Lower leg skin (tissue), 4 donors: ENCODE results near the gene GJB6. TPM values are rescaled to one million over a fixed set of nuclear protein-coding genes. Genes with fewer than 3 reads are reported as not detected.

ENCODE experiments used
- DNase-seq, 2 donors: peaks; one replicate each; pipeline ENCODE4 v3.0.0-alpha.2; 2019; ENCODE audit warnings: low spot score in 2 of 2
- H3K4me3 ChIP-seq: fragments of 200-600 bp; sonication (generic); 2 replicates; pipeline ENCODE4 v1.5.1; 2017; ENCODE audit warnings: mild to moderate bottlenecking, low read depth; ENCODE audit not compliant: poor library complexity, severe bottlenecking
- POLR2A ChIP-seq, 2 donors: fragments of 450-650 bp; IDR thresholded peaks; one replicate each; pipeline ENCODE4 v1.6.1; 2016 to 2017; ENCODE audit warnings: antibody characterized with exemption in 2 of 2, mild to moderate bottlenecking in 1 of 2, moderate library complexity in 1 of 2
- WGBS, 2 donors: methylation state at CpG; one replicate each; pipeline ENCODE4 v1.1.5; 2018; 5-methylcytosine and 5-hydroxymethylcytosine counted together
- intact Hi-C: fragments of 100-400 bp; cut with DNase I; formaldehyde crosslinking; loops from one replicate; pipeline ENCODE4 v1.15.0; 2023; ENCODE audit warnings: low total_unique reads
- total RNA-seq, 4 donors: library from RNA; depleted of rRNA; stranded (reverse); fragments of >200 nt; gene quantifications; one replicate each; pipeline ENCODE4 v1.1.0, GENCODE V29; 2016
- TF ChIP-seq, protein P1 (sequence below), 3 donors: fragments of 450-650 bp; IDR thresholded peaks; one replicate each; pipeline ENCODE4 v1.5.1; 2016; ENCODE audit warnings: antibody characterized with exemption in 3 of 3, mild to moderate bottlenecking in 3 of 3, moderate library complexity in 2 of 3

GJB6 gene
- total RNA-seq, 4 donors from 2014 or later = 49.7 to 150 (median 58.3) TPM

DNA sequence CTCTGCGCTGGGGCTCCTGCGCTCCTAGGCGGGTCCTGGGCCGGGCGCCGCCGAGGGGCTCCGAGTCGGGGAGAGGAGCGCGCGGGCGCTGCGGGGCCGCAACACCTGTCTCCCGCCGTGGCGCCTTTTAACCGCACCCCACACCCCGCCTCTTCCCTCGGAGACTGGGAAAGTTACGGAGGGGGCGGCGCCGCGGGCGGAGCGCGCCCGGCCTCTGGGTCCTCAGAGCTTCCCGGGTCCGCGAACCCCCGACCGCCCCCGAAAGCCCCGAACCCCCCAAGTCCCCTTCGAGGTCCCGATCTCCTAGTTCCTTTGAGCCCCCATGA, 39.3 kb downstream of the GJB6 start, which contains the start of gene GJB2:
GJB2 (minus strand) TSS at position 103 of the 326 bp plus-strand sequence. CDS start 3,357 bp downstream, outside the sequence.
- TF ChIP-seq, protein P1, sequence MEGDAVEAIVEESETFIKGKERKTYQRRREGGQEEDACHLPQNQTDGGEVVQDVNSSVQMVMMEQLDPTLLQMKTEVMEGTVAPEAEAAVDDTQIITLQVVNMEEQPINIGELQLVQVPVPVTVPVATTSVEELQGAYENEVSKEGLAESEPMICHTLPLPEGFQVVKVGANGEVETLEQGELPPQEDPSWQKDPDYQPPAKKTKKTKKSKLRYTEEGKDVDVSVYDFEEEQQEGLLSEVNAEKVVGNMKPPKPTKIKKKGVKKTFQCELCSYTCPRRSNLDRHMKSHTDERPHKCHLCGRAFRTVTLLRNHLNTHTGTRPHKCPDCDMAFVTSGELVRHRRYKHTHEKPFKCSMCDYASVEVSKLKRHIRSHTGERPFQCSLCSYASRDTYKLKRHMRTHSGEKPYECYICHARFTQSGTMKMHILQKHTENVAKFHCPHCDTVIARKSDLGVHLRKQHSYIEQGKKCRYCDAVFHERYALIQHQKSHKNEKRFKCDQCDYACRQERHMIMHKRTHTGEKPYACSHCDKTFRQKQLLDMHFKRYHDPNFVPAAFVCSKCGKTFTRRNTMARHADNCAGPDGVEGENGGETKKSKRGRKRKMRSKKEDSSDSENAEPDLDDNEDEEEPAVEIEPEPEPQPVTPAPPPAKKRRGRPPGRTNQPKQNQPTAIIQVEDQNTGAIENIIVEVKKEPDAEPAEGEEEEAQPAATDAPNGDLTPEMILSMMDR (IDR thresholded peaks at IDR 0.05) = no peak
- TF ChIP-seq POLR2A (IDR thresholded peaks at IDR 0.05) = no peak
- 1% methylated on average over 14 of the region's 39 CpGs; no CpG with 5 or more reads in 1 of the 2 donors for WGBS, 2 donors
- H3K4me3 ChIP-seq = peak within 1 kb of the TSS; percentile 40
- peak in 1 of 2 donors; percentile 84 for DNase-seq
- intact Hi-C loops = loop anchor here (5.0 kb wide), 1 partner anchor 300 kb away; no protein-coding TSS in a partner anchor

- peak overlapping the region; percentile 40 for H3K4me3 ChIP-seq
- DNase-seq = peak in 1 of 2 donors; percentile 79
- TF ChIP-seq, protein P1 (IDR thresholded peaks at IDR 0.05) = no peak
- no peak for TF ChIP-seq POLR2A (IDR thresholded peaks at IDR 0.05)
- WGBS, 2 donors = 1 to 3% methylated on average over 21 to 33 of the region's 73 CpGs
- intact Hi-C loops = loop anchor here (5.0 kb wide), 1 partner anchor 300 kb away; no protein-coding TSS in a partner anchor
Observed at GRCh38 chr13:20192158-20192835, 39.8 kb downstream of the GJB6 start.

GRCh38 chr13:20191311-20192157, 40.6 kb downstream of the GJB6 start:
- TF ChIP-seq, protein P1 (IDR thresholded peaks at IDR 0.05) = no peak
- TF ChIP-seq POLR2A (IDR thresholded peaks at IDR 0.05) = no peak
- DNase-seq = peak in 1 of 2 donors; percentile 83
- intact Hi-C loops = loop anchor here (5.0 kb wide), 1 partner anchor 301 kb away; no protein-coding TSS in a partner anchor
- H3K4me3 ChIP-seq = peak overlapping the region; percentile 40
- WGBS, 2 donors = 37 to 49% methylated on average over 24 of the region's 24 CpGs

- no peak for DNase-seq
- H3K4me3 ChIP-seq = no peak overlapping the region
- TF ChIP-seq, protein P1 (IDR thresholded peaks at IDR 0.05) = no peak
- TF ChIP-seq POLR2A (IDR thresholded peaks at IDR 0.05) = no peak
- 77 to 87% methylated on average over 16 of the region's 16 CpGs for WGBS, 2 donors
- intact Hi-C loops = loop anchor here (5.0 kb wide), 1 partner anchor 302 kb away; no protein-coding TSS in a partner anchor
Observed at GRCh38 chr13:20190481-20191310, 41.4 kb downstream of the GJB6 start.

DNA sequence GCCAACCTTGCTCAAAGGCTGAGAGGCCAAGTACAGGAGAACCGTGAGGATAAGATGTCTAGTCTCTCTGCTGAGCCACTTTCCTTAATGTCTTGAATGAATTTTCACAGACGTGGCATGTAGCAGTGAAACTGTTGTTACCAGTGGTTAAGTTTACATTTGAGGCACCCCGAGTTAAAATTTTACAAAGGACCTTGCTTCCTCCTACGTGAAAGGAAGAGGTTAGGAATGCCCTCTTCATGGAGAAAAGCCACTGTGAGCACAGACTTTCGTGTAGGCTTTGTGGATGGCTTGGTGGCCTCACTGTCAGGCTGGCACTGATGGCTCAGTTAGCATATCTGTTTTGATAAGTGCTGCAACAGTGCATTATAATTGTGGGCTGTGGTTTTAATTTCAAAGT, 42.0 kb downstream of the GJB6 start:
- TF ChIP-seq POLR2A (IDR thresholded peaks at IDR 0.05) = no peak
- TF ChIP-seq, protein P1 (IDR thresholded peaks at IDR 0.05) = no peak
- intact Hi-C loops = loop anchor here (5.0 kb wide), 1 partner anchor 302 kb away; no protein-coding TSS in a partner anchor
- 78 to 84% methylated on average over 5 of the region's 5 CpGs for WGBS, 2 donors
- no peak overlapping the region for H3K4me3 ChIP-seq
- DNase-seq = no peak
